T-helper 1 cell treated with Interleukin-12 subunit alpha and Interleukin-12 subunit beta and Interleukin-4 antibody, amounts not matched to agents 30 ng/mL and 1 ng/mL, for 36 hours (primary cell): ENCODE results near the gene PRDM12. TPM values are rescaled to one million over a fixed set of nuclear protein-coding genes. Genes with fewer than 3 reads are reported as not detected.

Experiments used
- intact Hi-C: fragments of 100-400 bp; cut with micrococcal nuclease; formaldehyde crosslinking; loops from one replicate; pipeline ENCODE4 v1.15.1; 2024
- total RNA-seq: library from RNA; stranded (reverse); gene quantifications from 2 replicates; pipeline ENCODE4 v1.2.3, GENCODE V29; 2022

The PRDM12 gene
- total RNA-seq, 1 donor from 2014 or later, result not detected

- intact Hi-C loops, result no loop called here
Observed at GRCh38 chr9:130687615-130688014, 23.2 kb downstream of the PRDM12 start.

- intact Hi-C loops, result no loop called here
Observed at GRCh38 chr9:130688072-130688471, 23.7 kb downstream of the PRDM12 start.

DNA sequence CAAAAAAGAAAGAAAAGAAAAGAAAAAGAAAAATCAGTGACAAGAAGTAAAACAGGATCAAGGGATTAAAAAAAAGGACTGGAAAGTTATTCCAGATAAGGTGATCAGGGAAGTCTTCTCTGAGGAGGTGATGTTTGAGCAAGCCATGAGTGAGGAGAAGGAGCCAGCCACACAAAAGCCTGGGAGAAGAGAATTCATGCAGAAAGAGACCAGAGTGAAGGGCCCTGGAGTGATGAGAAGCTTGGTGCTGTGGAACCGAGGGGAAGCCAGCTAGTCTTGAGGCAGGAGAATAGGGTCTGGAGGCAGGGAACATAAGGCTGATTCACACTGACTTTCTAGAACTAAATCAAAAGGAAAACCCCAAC is 25.2 kb downstream of the PRDM12 start:
- intact Hi-C loops, result no loop called here

DNA sequence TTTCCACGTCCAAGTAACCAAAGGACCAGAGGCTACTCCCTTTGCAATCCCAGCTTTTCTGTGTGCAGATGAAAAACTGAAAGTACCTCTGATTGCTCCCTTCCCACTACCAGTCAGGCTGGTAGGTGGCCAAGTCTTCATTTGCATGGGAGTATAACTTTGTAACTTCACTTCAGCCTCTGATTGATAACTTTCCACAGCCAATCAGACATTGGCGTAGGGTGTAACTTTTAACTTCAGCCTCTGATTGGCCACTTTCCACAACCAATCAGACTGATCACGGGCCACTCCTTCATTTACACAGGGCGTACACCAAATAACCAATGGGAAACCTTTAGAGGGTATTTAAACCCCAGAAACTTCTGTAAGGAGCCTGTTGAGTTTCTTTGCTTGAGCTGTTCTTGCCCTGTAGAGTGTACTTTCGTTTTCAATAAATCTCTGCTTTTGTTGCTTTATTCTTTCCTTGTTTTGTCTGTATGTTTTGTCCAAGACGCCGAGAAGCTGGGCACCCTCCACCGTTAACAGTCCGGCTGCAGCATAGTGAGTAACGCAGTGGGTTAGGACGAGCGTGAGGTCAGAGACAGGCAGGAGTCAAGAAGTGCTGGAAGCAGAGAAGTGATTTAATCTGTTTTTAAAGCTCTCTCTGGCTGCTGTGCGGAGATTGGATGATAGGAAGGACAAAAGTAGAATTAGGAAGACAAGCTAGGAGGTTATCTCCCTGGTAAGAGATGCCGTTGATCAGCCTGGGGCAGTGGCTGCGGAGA is 25.7 kb downstream of the PRDM12 start:
- intact Hi-C loops, result loop anchor here (5.0 to 10.0 kb wide), 2 partner anchors 565 to 1662 kb away; partner anchors contain the start of gene SETX

DNA sequence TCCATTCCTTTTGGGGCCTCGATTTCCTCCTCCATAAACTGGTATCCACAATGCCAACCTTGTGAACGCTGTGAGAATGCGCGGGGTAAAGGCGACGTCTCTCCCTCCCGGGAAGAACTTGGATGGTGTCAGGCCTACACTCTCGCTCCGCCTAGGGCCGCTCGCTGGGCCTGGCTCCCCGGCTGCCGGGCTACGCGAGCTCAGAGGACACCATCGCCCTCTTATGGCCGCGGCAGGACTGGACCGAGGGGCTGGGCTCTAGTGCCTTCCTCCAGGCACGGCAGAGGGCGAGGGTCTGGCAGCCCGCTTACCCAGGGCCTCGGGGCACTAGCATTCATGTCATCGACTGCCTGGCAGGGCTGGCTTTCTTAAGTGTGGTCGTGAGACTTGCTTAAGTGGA is 27.9 kb downstream of the PRDM12 start:
- intact Hi-C loops, result loop anchor here (2.0 to 10.0 kb wide), 3 partner anchors 432 to 1660 kb away; partner anchors contain the start of genes NUP214 and SETX

DNA sequence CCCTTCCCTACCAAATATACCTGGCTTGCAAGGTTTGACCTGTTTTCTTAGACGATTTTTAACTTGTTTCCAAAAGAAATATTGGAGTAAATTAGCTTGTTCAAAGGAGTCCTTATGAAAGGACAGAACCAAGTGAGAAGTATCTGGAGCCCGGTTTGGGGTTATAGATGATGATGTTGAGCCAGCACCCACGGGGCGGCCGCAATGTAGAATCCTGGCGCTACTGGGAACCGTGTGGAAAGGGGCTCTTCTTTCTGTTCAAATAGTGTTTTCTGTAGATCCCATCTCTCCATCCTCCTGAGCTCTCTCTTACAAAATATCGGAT is 28.7 kb downstream of the PRDM12 start:
- intact Hi-C loops, result loop anchor here (1.0 to 10.0 kb wide), 8 partner anchors 8 to 1659 kb away; partner anchors contain the start of genes FUBP3, NUP214 and SETX

DNA sequence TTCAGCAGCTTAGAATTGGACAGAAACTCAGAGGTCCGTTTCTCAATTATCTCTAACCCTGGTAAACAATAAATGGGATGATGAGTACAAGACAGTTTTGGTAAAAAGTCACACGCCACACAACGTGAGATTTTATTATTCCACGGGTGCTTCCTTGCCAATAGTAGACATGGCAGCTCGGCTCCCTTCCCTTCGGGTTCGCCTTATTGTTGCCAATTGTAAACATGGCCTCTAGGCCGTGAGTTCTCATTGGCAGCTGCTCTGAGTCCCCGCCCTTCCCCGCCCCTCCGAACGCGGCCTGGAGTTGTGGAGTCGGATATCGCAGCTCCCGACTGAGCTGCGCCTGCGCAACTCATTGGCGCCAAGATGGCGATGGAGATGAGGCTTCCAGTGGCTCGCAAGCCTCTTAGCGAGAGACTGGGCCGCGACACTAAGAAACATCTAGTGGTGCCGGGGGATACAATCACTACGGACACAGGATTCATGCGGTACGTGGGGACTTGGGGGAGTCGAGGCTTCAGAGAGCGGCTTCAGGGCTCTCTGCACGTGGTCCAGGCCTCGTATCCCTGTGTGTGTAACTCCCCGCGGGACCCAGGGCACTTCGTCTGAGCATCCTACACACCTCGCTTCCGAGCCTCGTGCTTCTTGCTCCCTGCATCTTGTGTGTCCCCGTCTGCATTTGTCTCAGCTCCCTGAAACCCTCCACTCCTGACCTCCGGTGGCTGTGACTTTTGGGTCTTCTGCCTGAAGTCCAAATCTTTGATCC is 29.2 kb downstream of the PRDM12 start, which contains the start of gene EXOSC2:
Gene EXOSC2 (plus strand): TSS at position 355 of the 766 bp plus-strand sequence. CDS start 12 bp downstream, at position 367.
- intact Hi-C loops, result loop anchor here (1.0 to 10.0 kb wide), 8 partner anchors 8 to 1659 kb away; partner anchors contain the start of genes FUBP3, NUP214 and SETX

GRCh38 chr9:130694205-130694604 is 29.8 kb downstream of the PRDM12 start:
- intact Hi-C loops, result loop anchor here (5.0 to 10.0 kb wide), 2 partner anchors 561 to 1658 kb away; partner anchors contain the start of gene SETX

- intact Hi-C loops, result loop anchor here (10.0 kb wide), 1 partner anchor 559 kb away; no protein-coding TSS in a partner anchor
Observed at GRCh38 chr9:130696139-130696650, 31.8 kb downstream of the PRDM12 start.

GRCh38 chr9:130696996-130697395 is 32.6 kb downstream of the PRDM12 start:
- intact Hi-C loops, result loop anchor here (10.0 kb wide), 1 partner anchor 558 kb away; no protein-coding TSS in a partner anchor

- intact Hi-C loops, result loop anchor here (10.0 kb wide), 1 partner anchor 556 kb away; no protein-coding TSS in a partner anchor
Observed at GRCh38 chr9:130698514-130698913, 34.1 kb downstream of the PRDM12 start.

DNA sequence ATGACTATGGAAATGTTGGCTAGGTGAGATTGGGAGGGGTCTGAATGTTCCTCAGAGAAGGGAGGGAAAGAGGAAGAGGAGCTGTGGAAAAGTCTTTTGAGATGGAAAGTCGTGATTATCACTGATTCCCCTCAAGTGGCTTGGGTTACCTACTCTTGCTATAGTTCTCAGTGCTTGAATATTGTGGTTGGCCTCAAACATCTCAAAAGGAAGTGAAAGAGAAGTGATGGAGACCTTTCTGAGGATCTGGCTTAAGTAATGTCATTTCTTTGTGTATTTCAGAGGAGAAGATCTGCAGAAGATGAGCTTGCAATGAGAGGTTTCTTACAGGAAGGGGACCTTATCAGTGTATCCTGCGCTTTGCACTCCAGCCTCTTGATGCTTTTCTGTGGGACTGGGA is 34.7 kb downstream of the PRDM12 start:
- intact Hi-C loops, result loop anchor here (10.0 kb wide), 1 partner anchor 556 kb away; no protein-coding TSS in a partner anchor

DNA sequence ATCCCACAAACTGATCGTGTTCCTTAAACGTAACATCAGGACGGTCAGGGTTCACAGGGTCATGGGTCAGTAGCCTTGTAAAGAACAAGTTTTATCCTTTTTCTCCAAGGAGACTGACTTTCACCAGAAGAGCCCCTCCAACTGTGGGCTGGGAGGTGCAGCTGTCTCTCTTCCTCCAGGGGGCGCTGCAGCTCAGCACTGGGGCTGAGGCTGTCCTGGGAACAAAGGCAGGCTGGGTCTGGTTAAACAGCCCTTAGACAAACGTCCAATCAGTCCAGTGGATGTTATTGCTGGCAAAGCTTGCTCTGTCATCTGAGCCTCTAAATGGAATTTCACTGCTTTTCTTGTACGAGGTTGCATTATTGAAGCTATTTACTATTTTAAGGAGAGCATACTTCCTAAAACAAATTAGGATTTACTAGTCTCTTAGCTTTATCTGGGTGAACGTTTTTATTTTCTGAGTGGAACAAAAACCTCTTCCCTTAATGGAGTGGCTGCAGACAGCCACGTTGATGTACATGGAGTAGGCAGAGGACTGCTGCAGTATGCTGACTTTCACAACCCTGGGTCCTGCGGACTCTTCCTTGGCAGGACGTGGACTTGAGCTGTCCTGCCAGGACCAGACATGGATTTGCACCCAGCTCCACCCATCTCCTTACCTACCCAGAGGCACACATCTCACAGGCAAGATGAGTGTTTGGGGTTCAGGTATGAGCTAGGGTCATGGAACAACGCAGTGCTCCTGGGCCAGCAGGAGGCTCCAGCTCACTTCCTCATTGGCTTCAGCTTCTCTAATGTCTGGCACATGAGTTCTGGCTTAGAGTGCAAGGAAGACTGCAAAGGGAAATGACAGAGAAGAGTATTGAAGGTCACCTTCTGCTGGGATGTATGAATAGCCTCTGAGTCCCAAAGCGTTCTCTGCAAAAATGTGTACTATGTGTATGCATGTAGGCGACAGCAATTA is 36.9 kb downstream of the PRDM12 start:
- intact Hi-C loops, result loop anchor here (1.0 kb wide), 2 partner anchors 8 to 162 kb away; partner anchors contain the start of gene EXOSC2

GRCh38 chr9:130703501-130703900 is 39.1 kb downstream of the PRDM12 start:
- intact Hi-C loops, result no loop called here

DNA sequence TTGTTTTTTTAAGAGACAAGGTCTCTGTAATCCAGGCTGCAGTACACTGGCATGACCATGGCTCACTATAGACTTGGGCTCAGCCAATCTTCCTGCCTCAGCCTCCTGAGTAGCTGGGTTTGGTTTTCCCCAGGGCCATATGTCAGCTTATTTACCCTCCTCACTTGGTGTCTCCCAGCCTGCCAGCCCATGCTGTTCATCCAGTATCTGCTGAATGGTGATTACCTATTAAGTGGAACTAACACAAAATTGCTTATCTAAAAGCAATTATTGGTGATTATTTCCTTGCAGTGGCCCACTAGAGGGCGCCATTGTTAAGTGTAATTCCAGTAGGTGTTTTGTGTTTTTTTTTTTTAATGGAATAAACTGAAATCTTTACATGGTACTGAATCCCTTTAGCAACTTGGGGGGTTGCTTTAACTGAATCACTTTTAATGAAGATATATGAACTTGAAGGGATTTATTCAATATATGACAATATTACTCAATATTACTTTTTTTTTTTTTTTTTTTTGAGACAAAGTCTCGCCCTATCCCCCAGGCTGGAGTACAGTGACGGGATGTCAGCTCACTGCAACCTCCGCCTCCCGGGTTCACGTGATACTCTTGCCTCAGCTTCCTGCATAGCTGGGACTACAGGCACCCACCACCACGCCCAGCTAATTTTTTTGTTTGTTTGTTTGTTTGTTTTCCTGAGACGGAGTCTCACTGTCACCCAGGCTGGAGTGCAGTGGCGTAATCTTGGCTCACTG is 43.0 kb downstream of the PRDM12 start:
- intact Hi-C loops, result loop anchor here (1.0 to 2.0 kb wide), 4 partner anchors 156 to 339 kb away; no protein-coding TSS in a partner anchor

- intact Hi-C loops, result loop anchor here (5.0 kb wide), 1 partner anchor 1451 kb away; the partner anchor contains the start of gene NTNG2
Observed at GRCh38 chr9:130710822-130711352, 46.5 kb downstream of the PRDM12 start.

- intact Hi-C loops, result loop anchor here (5.0 kb wide), 1 partner anchor 1451 kb away; the partner anchor contains the start of gene NTNG2
Observed at GRCh38 chr9:130711469-130711868, 47.1 kb downstream of the PRDM12 start.

DNA sequence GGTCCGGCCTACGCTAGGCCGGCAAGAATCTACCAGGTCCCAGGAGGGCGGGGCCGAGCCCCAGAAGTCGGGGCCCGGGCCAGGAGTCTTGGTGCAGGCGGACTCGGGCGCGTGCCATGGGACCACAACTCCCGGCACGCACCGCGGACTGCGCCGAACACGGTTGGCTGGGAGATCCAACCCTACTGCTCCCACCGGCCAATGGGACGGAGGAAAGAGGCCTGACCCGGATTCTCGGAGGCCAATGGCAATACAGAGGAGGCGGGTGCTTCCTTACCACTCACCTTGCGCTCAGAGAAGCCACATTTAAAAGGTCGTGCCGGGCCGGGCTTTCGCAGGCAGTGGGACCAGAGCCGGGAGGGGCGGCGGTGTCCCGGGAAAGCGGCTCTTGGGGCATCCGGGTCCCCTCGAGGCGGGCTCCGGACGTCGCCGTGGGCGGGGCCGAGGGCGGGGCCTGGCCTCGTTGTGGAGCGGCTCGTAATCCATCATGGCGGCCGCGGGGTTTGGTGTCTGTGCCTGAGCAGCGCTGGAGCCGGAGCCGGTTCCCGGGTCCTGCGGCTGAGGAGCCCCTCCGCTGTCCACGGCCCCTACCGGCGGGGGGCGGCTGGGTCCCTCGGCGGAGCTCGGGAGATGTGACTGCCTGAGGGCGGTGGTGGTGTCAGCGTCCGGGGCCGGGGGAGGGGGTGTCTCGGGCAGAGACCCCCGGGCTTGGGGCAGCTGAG is 48.3 kb downstream of the PRDM12 start:
- intact Hi-C loops, result loop anchor here (1.0 to 5.0 kb wide), 5 partner anchors 19 to 1450 kb away; partner anchors contain the start of genes EXOSC2, FUBP3, NTNG2 and NUP214
